GM12878 (cell line): ENCODE measurements around the gene PRKCB. TPM values are rescaled to one million over a fixed set of nuclear protein-coding genes. Genes with fewer than 3 reads are reported as not detected.

Experiments used
- ATAC-seq: fragments of 200-7000 bp; cut with Tn5 transposase; 3 replicates; pipeline ENCODE4 v1.9.1; 2020; ENCODE audit warnings: mild to moderate bottlenecking, moderate library complexity
- BruUV-seq: library from RNA; stranded (reverse); fragments of 400-500 nt; replicated peaks from 2 replicates; lab custom pipeline; 2021; lab: Mats Ljungman, UMichigan
- CTCF ChIA-PET: fragments of 300-600 bp; sonication (Branson Sonifier 250); formaldehyde crosslinking; extraction: SDS; loops from one replicate; lab custom pipeline; 2021; ENCODE audit warnings: inconsistent platforms; lab: Yijun Ruan, JAX
- POLR2A ChIA-PET: fragments of 350-600 bp; formaldehyde crosslinking; extraction: SDS; loops from one replicate; lab custom pipeline; 2021; ENCODE audit warnings: inconsistent platforms; lab: Charles Lee
- RAD21 ChIA-PET: fragments of 300-600 bp; sonication (Branson Sonifier 250); formaldehyde crosslinking; loops from one replicate; lab custom pipeline; 2023; ENCODE audit warnings: antibody characterized with exemption; ENCODE audit not compliant: unreplicated experiment; lab: Charles Lee
- SMC1A ChIA-PET: fragments of 300-600 bp; sonication (Branson Sonifier 250); formaldehyde crosslinking; loops from one replicate; lab custom pipeline; 2023; ENCODE audit not compliant: unreplicated experiment, uncharacterized antibody; lab: Charles Lee
- DNase-seq: peaks from one replicate; pipeline ENCODE4 v3.0.0-alpha.2; 2011; ENCODE audit warnings: low read depth, low spot score
- FAIRE-seq: peaks from 3 replicates; lab custom pipeline; 2011; peaks lifted over from hg19 to GRCh38; lab: Jason Lieb, UNC
- H2AFZ ChIP-seq: 2 replicates; pipeline ENCODE4 v1.6.0; 2011; ENCODE audit warnings: low read depth, low read length, control low read depth; ENCODE audit not compliant: control insufficient read depth
- H3K27ac ChIP-seq: 2 replicates; pipeline ENCODE4 v1.5.1; 2011; ENCODE audit warnings: control low read depth; ENCODE audit not compliant: control insufficient read depth, insufficient read depth
- H3K27me3 ChIP-seq, 2 experiments: replicated peaks in 1 of 2; 2 replicates each; pipeline versions ENCODE4 v1.6.0 to v1.6.1; 2011; ENCODE audit warnings: low read length in 1 of 2; ENCODE audit not compliant: control insufficient read depth in 2 of 2, insufficient read depth in 2 of 2
- H3K36me3 ChIP-seq, 2 experiments: 2 replicates each; pipeline ENCODE4 v1.5.1; 2011; ENCODE audit warnings: low read length in 1 of 2; ENCODE audit not compliant: control insufficient read depth in 2 of 2, insufficient read depth in 2 of 2
- H3K4me1 ChIP-seq: 2 replicates; pipeline ENCODE4 v1.6.1; 2011; ENCODE audit warnings: mild to moderate bottlenecking, low read length, moderate library complexity, mixed read lengths; ENCODE audit not compliant: control insufficient read depth, insufficient read depth
- H3K4me2 ChIP-seq: 2 replicates; pipeline ENCODE4 v1.6.0; 2011; ENCODE audit warnings: control low read depth; ENCODE audit not compliant: control insufficient read depth, insufficient read depth
- H3K4me3 ChIP-seq: fragments of 200-600 bp; sonication (generic); 2 replicates; pipeline ENCODE4 v1.5.1; 2016
- H3K79me2 ChIP-seq: 2 replicates; pipeline ENCODE4 v1.6.0; 2011; ENCODE audit warnings: low read length; ENCODE audit not compliant: control insufficient read depth, insufficient read depth
- H3K9ac ChIP-seq: 2 replicates; pipeline ENCODE4 v1.8.0; 2011; ENCODE audit warnings: low read length, control low read depth, mixed read lengths; ENCODE audit not compliant: control insufficient read depth, insufficient read depth
- H3K9me3 ChIP-seq: replicated peaks from 3 replicates; pipeline ENCODE4 v1.5.1; 2011; ENCODE audit warnings: mild to moderate bottlenecking, low read length; ENCODE audit not compliant: control insufficient read depth, insufficient read depth
- H4K20me1 ChIP-seq: 2 replicates; pipeline ENCODE4 v1.6.0; 2011; ENCODE audit not compliant: control insufficient read depth, insufficient read depth
- CREB1 ChIP-seq: IDR thresholded peaks from 2 replicates; pipeline ENCODE4 v1.6.1; 2012; ENCODE audit warnings: low read depth, mild to moderate bottlenecking, inconsistent platforms
- MEF2B ChIP-seq: fragments of 450-650 bp; IDR thresholded peaks from 2 replicates; pipeline ENCODE4 v1.6.1; 2018; ENCODE audit warnings: mild to moderate bottlenecking, moderate library complexity; ENCODE audit not compliant: partially characterized antibody, poor library complexity, severe bottlenecking
- PAX8 ChIP-seq: fragments of 450-650 bp; IDR thresholded peaks from 2 replicates; pipeline ENCODE4 v1.6.1; 2017; ENCODE audit warnings: mild to moderate bottlenecking, moderate library complexity
- ZNF384 ChIP-seq: IDR thresholded peaks from 2 replicates; pipeline ENCODE4 v1.6.1; 2012; ENCODE audit warnings: low read depth, mild to moderate bottlenecking, low read length, improper control_type of control experiment, borderline replicate concordance
- WGBS: methylation state at CpG from one replicate; pipeline ENCODE4 v1.1.6; 2016; ENCODE audit warnings: low lambda C conversion rate; ENCODE audit not compliant: insufficient replicate concordance, insufficient coverage; ENCODE audit errors: missing lambda C conversion rate; 5-methylcytosine and 5-hydroxymethylcytosine counted together
- in situ Hi-C: fragments of 300-500 bp; cut with MboI; formaldehyde crosslinking; loops from 9 replicates; pipeline ENCODE4 v1.14.3; 2018; ENCODE audit warnings: mixed read lengths
- intact Hi-C: fragments of 100-400 bp; cut with micrococcal nuclease; formaldehyde crosslinking; loops from one replicate; pipeline ENCODE4 v1.14.2; 2022; ENCODE audit not compliant: unreplicated experiment
- polyA plus RNA-seq, 11 experiments: library from polyadenylated mRNA; depleted of rRNA in 4 of 11; unstranded in 6 of 11; stranded (reverse) in 5 of 11; fragments of >200 nt; fragmentation: Nextera tagmentation in 4 of 11; fragmentation: Illumina TruSeq in 1 of 11; extraction: Ambion mirVana in 4 of 11; extraction: Trizol in 1 of 11; gene quantifications; 1 replicate in 1 of 11; 2 replicates in 10 of 11; pipeline versions ENCODE4 v1.2.1 to v1.2.3, GENCODE V29; 2011 to 2016; ENCODE audit warnings: inconsistent platforms in 2 of 11, missing spikeins in 2 of 11, low read depth in 1 of 11
- total RNA-seq, 4 experiments: library from RNA; depleted of rRNA in 3 of 4; stranded (reverse); fragments of >200 nt in 3 of 4; fragmentation: Illumina TruSeq in 1 of 4; extraction: Trizol in 1 of 4; gene quantifications; 2 replicates each; pipeline versions ENCODE4 v1.2.1 to v1.2.3, GENCODE V29; 2013 to 2021
- TF ChIP-seq, protein P1 (sequence below): fragments of 450-650 bp; IDR thresholded peaks from 2 replicates; pipeline ENCODE4 v1.6.1; 2017; ENCODE audit warnings: mild to moderate bottlenecking, moderate library complexity

PRKCB gene
- total and polyA plus RNA-seq, 10 of the 15 experiments (the other 5 are each of a cell fraction or from before 2014, with no cell fraction given), result 21.4 to 158 (median 97.3) TPM

DNA sequence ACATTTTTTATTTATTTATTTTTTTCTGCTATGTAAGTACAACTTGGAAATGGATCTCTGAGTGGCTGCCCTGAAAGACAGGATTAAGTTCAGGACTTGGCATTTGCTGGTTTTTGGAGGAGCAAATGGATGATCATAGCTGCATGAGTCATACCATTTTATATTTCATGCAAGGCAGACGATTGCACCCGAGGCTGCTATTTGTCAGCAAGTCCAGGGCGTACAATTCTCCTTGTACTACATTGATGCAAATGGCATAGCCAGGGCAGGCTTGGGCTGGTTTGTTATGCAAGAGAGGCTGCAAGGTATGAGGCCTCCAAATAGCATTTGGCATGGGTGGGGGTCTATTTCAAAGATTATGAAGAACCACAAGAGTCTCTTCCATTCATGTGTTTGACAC is 339.2 kb downstream of the PRKCB start:
- ATAC-seq, result no peak
- Histone ChIP-seq H3K4me3 (no peak overlapping the region), H3K9ac (no peak overlapping the region), H3K79me2 (no peaks in the 10 kb centered on the region), H2AFZ (no peak overlapping the region), H3K27ac (no peak overlapping the region), H3K27me3 (no peaks in the 10 kb centered on the region), H3K36me3 (peaks cover 3 to 26% of the 10 kb centered on the region in 2 experiments), H4K20me1 (no peaks in the 10 kb centered on the region; the same call in 1 of the 2 replicates), H3K9me3 (no peaks in the 10 kb centered on the region), H3K4me2 (no peak overlapping the region), H3K4me1 (no peaks in the 10 kb centered on the region)
- SMC1A ChIA-PET, result no interaction called here
- intact Hi-C loops (no loop called here), in situ Hi-C loops (no loop called here)
- POLR2A ChIA-PET, result no interaction called here
- no peak for FAIRE-seq
- RAD21 ChIA-PET, result no interaction called here
- BruUV-seq, result no TSS peak
- 100% methylated on average over 3 of the region's 3 CpGs for WGBS
- DNase-seq, result no peak
- CTCF ChIA-PET, result no interaction called here
- TF ChIP-seq CREB1, result no peak
- TF ChIP-seq, protein P1, sequence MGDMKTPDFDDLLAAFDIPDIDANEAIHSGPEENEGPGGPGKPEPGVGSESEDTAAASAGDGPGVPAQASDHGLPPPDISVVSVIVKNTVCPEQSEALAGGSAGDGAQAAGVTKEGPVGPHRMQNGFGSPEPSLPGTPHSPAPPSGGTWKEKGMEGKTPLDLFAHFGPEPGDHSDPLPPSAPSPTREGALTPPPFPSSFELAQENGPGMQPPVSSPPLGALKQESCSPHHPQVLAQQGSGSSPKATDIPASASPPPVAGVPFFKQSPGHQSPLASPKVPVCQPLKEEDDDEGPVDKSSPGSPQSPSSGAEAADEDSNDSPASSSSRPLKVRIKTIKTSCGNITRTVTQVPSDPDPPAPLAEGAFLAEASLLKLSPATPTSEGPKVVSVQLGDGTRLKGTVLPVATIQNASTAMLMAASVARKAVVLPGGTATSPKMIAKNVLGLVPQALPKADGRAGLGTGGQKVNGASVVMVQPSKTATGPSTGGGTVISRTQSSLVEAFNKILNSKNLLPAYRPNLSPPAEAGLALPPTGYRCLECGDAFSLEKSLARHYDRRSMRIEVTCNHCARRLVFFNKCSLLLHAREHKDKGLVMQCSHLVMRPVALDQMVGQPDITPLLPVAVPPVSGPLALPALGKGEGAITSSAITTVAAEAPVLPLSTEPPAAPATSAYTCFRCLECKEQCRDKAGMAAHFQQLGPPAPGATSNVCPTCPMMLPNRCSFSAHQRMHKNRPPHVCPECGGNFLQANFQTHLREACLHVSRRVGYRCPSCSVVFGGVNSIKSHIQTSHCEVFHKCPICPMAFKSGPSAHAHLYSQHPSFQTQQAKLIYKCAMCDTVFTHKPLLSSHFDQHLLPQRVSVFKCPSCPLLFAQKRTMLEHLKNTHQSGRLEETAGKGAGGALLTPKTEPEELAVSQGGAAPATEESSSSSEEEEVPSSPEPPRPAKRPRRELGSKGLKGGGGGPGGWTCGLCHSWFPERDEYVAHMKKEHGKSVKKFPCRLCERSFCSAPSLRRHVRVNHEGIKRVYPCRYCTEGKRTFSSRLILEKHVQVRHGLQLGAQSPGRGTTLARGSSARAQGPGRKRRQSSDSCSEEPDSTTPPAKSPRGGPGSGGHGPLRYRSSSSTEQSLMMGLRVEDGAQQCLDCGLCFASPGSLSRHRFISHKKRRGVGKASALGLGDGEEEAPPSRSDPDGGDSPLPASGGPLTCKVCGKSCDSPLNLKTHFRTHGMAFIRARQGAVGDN, result no peak
- no peak for TF ChIP-seq MEF2B
- no peak for TF ChIP-seq ZNF384
- no peak for TF ChIP-seq PAX8
